Caco-2 (cell line): Measurements from ENCODE around the gene ECHS1. TPM values are rescaled to one million over a fixed set of nuclear protein-coding genes. Genes with fewer than 3 reads are reported as not detected.

Source experiments
- BruUV-seq: library from RNA; stranded (reverse); fragments of 400-500 nt; replicated peaks from 2 replicates; lab custom pipeline; 2021; lab: Mats Ljungman, UMichigan
- CTCF ChIA-PET: fragments of 300-600 bp; sonication (Branson Sonifier 250); formaldehyde crosslinking; loops from one replicate; lab custom pipeline; 2022; ENCODE audit warnings: antibody characterized with exemption; lab: Charles Lee
- POLR2A ChIA-PET: fragments of 300-600 bp; sonication (Branson Sonifier 250); formaldehyde crosslinking; loops from one replicate; lab custom pipeline; 2022; ENCODE audit warnings: antibody characterized with exemption; lab: Charles Lee
- DNase-seq, 2 experiments: peaks; one replicate each; pipeline versions ENCODE4 v3.0.0 to v3.0.0-alpha.2; 2020 to 2022
- H3K27me3 ChIP-seq: replicated peaks from 2 replicates; pipeline ENCODE4 v1.6.0; 2011; ENCODE audit warnings: low read length; ENCODE audit not compliant: control insufficient read depth, insufficient read depth
- H3K36me3 ChIP-seq: 2 replicates; pipeline ENCODE4 v1.5.1; 2011; ENCODE audit warnings: low read length; ENCODE audit not compliant: control insufficient read depth, insufficient read depth
- H3K4me1 ChIP-seq: fragments of 250-450 bp; sonication (Bioruptor Pico); 2 replicates; pipeline ENCODE4 v1.5.1; 2020; ENCODE audit warnings: mild to moderate bottlenecking
- H3K4me3 ChIP-seq: 2 replicates; pipeline ENCODE4 v1.5.1; 2011; ENCODE audit warnings: low read depth, mild to moderate bottlenecking, control low read depth, low read length
- H3K9me3 ChIP-seq: fragments of 250-450 bp; sonication (Bioruptor Pico); 2 replicates; pipeline ENCODE4 v1.5.1; 2020; ENCODE audit warnings: mild to moderate bottlenecking, moderate library complexity
- H3K27ac Mint-ChIP-seq: one replicate; pipeline ENCODE4 v1.8.0; 2022; ENCODE audit warnings: mixed read lengths; ENCODE audit not compliant: unreplicated experiment
- H3K27me3 Mint-ChIP-seq: one replicate; pipeline ENCODE4 v1.8.0; 2022; ENCODE audit warnings: mixed read lengths; ENCODE audit not compliant: insufficient read depth, unreplicated experiment
- H3K36me3 Mint-ChIP-seq: one replicate; pipeline ENCODE4 v1.8.0; 2022; ENCODE audit warnings: mild to moderate bottlenecking, mixed read lengths; ENCODE audit not compliant: insufficient read depth, unreplicated experiment
- H3K4me1 Mint-ChIP-seq: one replicate; pipeline ENCODE4 v1.8.0; 2022; ENCODE audit warnings: low read depth, mixed read lengths; ENCODE audit not compliant: unreplicated experiment
- H3K4me3 Mint-ChIP-seq: one replicate; pipeline ENCODE4 v1.8.0; 2022; ENCODE audit warnings: mild to moderate bottlenecking, moderate library complexity, mixed read lengths; ENCODE audit not compliant: unreplicated experiment
- H3K9me3 Mint-ChIP-seq: one replicate; pipeline ENCODE4 v1.8.0; 2022; ENCODE audit warnings: mixed read lengths; ENCODE audit not compliant: unreplicated experiment
- intact Hi-C: fragments of 100-400 bp; cut with micrococcal nuclease; formaldehyde crosslinking; loops from one replicate; pipeline ENCODE4 v1.10.0; 2022; ENCODE audit not compliant: unreplicated experiment
- total RNA-seq: library from RNA; stranded (reverse); gene quantifications from 2 replicates; pipeline ENCODE4 v1.2.3, GENCODE V29; 2022
- TF ChIP-seq, protein P1 (sequence below), 2 experiments: fragments of 200-600 bp in 1 of 2; IDR thresholded peaks; 1 replicate in 1 of 2; 2 replicates in 1 of 2; pipeline versions ENCODE4 v1.5.1 to v1.8.0; 2011 to 2022; ENCODE audit warnings: antibody characterized with exemption in 1 of 2, control low read depth in 1 of 2, inconsistent platforms in 1 of 2, low read depth in 1 of 2, low read length in 1 of 2, mild to moderate bottlenecking in 1 of 2, moderate library complexity in 1 of 2; ENCODE audit not compliant: insufficient read depth in 1 of 2, severe bottlenecking in 1 of 2, unreplicated experiment in 1 of 2

ECHS1 gene
- total RNA-seq, 1 experiment from 2014 or later, result 247 TPM

- H3K27me3 Mint-ChIP-seq, result no peaks in the 10 kb centered on the region
- H3K9me3 Mint-ChIP-seq, result no peaks in the 10 kb centered on the region
- no TSS peak for BruUV-seq
- H3K27me3 ChIP-seq, result no peaks in the 10 kb centered on the region
- ChIA-PET POLR2A (no interaction called here), CTCF (no interaction called here)
- H3K4me3 ChIP-seq, result no peak overlapping the region
- H3K27ac Mint-ChIP-seq, result no peak overlapping the region
- no peak for DNase-seq
- 0 out of 2 replicates have a peak, but pooled peaks cover 4% of the 10 kb centered on the region for H3K4me1 ChIP-seq
- H3K36me3 ChIP-seq, result peaks cover 3% of the 10 kb centered on the region; the same call in 1 of the 2 replicates
- no peaks in the 10 kb centered on the region for H3K9me3 ChIP-seq
- no peaks in the 10 kb centered on the region for H3K4me1 Mint-ChIP-seq
- H3K36me3 Mint-ChIP-seq, result peaks cover 79% of the 10 kb centered on the region
- TF ChIP-seq, protein P1, sequence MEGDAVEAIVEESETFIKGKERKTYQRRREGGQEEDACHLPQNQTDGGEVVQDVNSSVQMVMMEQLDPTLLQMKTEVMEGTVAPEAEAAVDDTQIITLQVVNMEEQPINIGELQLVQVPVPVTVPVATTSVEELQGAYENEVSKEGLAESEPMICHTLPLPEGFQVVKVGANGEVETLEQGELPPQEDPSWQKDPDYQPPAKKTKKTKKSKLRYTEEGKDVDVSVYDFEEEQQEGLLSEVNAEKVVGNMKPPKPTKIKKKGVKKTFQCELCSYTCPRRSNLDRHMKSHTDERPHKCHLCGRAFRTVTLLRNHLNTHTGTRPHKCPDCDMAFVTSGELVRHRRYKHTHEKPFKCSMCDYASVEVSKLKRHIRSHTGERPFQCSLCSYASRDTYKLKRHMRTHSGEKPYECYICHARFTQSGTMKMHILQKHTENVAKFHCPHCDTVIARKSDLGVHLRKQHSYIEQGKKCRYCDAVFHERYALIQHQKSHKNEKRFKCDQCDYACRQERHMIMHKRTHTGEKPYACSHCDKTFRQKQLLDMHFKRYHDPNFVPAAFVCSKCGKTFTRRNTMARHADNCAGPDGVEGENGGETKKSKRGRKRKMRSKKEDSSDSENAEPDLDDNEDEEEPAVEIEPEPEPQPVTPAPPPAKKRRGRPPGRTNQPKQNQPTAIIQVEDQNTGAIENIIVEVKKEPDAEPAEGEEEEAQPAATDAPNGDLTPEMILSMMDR (IDR thresholded peaks at IDR 0.05; ENCODE audit: insufficient read depth in 1 of 2, low read depth in 1 of 2, low read length in 1 of 2, severe bottlenecking in 1 of 2, unreplicated experiment in 1 of 2), result no peak
- H3K4me3 Mint-ChIP-seq, result no peak overlapping the region
- intact Hi-C loops, result no loop called here
These were observed 26.0 kb upstream of the ECHS1 start for GRCh38 chr10:133399123-133399601.

DNA sequence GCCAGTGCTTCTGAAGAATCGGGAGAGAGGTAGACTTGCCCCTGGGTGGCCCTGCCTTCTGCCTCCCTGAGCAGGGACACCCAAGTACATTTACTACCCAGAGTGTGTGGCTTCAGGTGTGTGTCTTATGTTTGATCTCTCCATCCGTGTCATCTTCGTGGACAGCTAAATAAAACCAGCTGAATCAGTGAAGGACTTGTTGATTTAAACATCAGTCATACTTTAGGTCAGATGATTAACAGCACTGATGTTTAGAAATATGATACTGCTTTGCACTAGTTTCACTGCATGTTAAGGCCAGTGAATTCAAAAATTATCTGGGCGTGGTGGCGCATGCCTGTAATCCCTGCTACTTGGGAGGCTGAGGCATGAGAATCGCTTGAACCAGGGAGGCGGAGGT is 24.8 kb upstream of the ECHS1 start:
- no peak overlapping the region for H3K4me3 ChIP-seq
- ChIA-PET POLR2A (no interaction called here), CTCF (no interaction called here)
- TF ChIP-seq, protein P1 (IDR thresholded peaks at IDR 0.05; ENCODE audit: insufficient read depth in 1 of 2, low read depth in 1 of 2, low read length in 1 of 2, severe bottlenecking in 1 of 2, unreplicated experiment in 1 of 2), result no peak
- H3K36me3 ChIP-seq, result peaks cover 3% of the 10 kb centered on the region; the same call in 1 of the 2 replicates
- Mint-ChIP-seq H3K4me3 (no peak overlapping the region), H3K9me3 (no peaks in the 10 kb centered on the region), H3K27ac (no peak overlapping the region), H3K27me3 (no peaks in the 10 kb centered on the region), H3K36me3 (peaks cover 80% of the 10 kb centered on the region), H3K4me1 (no peaks in the 10 kb centered on the region)
- H3K27me3 ChIP-seq, result no peaks in the 10 kb centered on the region
- no TSS peak for BruUV-seq
- H3K9me3 ChIP-seq, result no peaks in the 10 kb centered on the region
- DNase-seq, result no peak
- 0 out of 2 replicates have a peak, but pooled peaks cover 4% of the 10 kb centered on the region for H3K4me1 ChIP-seq
- intact Hi-C loops, result no loop called here

- CTCF ChIA-PET, result no interaction called here
- POLR2A ChIA-PET, result no interaction called here
- no TSS peak for BruUV-seq
- intact Hi-C loops, result no loop called here
- Mint-ChIP-seq H3K27ac (no peak overlapping the region), H3K36me3 (peaks cover 65% of the 10 kb centered on the region), H3K4me1 (no peaks in the 10 kb centered on the region), H3K9me3 (no peaks in the 10 kb centered on the region), H3K27me3 (no peaks in the 10 kb centered on the region), H3K4me3 (no peak overlapping the region)
- TF ChIP-seq, protein P1 (IDR thresholded peaks at IDR 0.05; ENCODE audit: insufficient read depth in 1 of 2, low read depth in 1 of 2, low read length in 1 of 2, severe bottlenecking in 1 of 2, unreplicated experiment in 1 of 2), result no peak
- Histone ChIP-seq H3K4me3 (no peak overlapping the region), H3K4me1 (0 out of 2 replicates have a peak, but pooled peaks cover 4% of the 10 kb centered on the region), H3K27me3 (no peaks in the 10 kb centered on the region), H3K36me3 (peaks cover 3% of the 10 kb centered on the region), H3K9me3 (no peaks in the 10 kb centered on the region)
- DNase-seq, result no peak
These were observed 23.0 kb upstream of the ECHS1 start for GRCh38 chr10:133396035-133396624.
